H1 (cell line): ENCODE measurements around the gene SLC4A1AP. TPM values are rescaled to one million over a fixed set of nuclear protein-coding genes. Genes with fewer than 3 reads are reported as not detected.

Experiments
- ASH2L ChIP-seq: fragments of 200-600, 300-600 bp; sonication (generic); IDR thresholded peaks from one replicate; pipeline ENCODE4 v1.7.1; 2017; ENCODE audit warnings: low read length
- NRF1 ChIP-seq: IDR thresholded peaks from 2 replicates; pipeline ENCODE4 v1.6.1; 2011; ENCODE audit warnings: mild to moderate bottlenecking, low read depth, low read length, improper control_type of control experiment
- POU5F1 ChIP-seq: IDR thresholded peaks from 2 replicates; pipeline ENCODE4 v1.6.1; 2011; ENCODE audit warnings: low read depth, mild to moderate bottlenecking, low read length, moderate library complexity
- RAD21 ChIP-seq, 2 experiments: IDR thresholded peaks in 1 of 2; conservative IDR thresholded peaks in 1 of 2; 2 replicates each; pipeline ENCODE4 v1.6.1; 2011; ENCODE audit warnings: low read depth in 2 of 2, low read length in 2 of 2, improper control_type of control experiment in 1 of 2, inconsistent platforms in 1 of 2, mild to moderate bottlenecking in 1 of 2, moderate library complexity in 1 of 2
- SIN3A ChIP-seq, 2 experiments: IDR thresholded peaks in 1 of 2; conservative IDR thresholded peaks in 1 of 2; 2 replicates each; pipeline ENCODE4 v1.6.1; 2011 to 2012; ENCODE audit warnings: low read length in 2 of 2, improper control_type of control experiment in 1 of 2, low read depth in 1 of 2, mild to moderate bottlenecking in 1 of 2
- SIX5 ChIP-seq: IDR thresholded peaks from 2 replicates; pipeline ENCODE4 v1.6.1; 2011; ENCODE audit warnings: mild to moderate bottlenecking, low read depth, low read length
- SRF ChIP-seq: IDR thresholded peaks from 2 replicates; pipeline ENCODE4 v1.6.1; 2011; ENCODE audit warnings: mild to moderate bottlenecking, low read depth, low read length, moderate library complexity
- TCF12 ChIP-seq: IDR thresholded peaks from 2 replicates; pipeline ENCODE4 v1.6.1; 2011; ENCODE audit warnings: low read depth, mild to moderate bottlenecking, low read length
- polyA plus RNA-seq, 7 experiments: library from polyadenylated mRNA; depleted of rRNA in 3 of 7; stranded (reverse) in 5 of 7; unstranded in 2 of 7; fragments of >200 nt in 5 of 7; fragments of 200-250 nt in 2 of 7; gene quantifications; 1 replicate in 5 of 7; 2 replicates in 1 of 7; 4 replicates in 1 of 7; pipeline versions ENCODE4 v1.2.1 to v1.2.3, GENCODE V29; 2011 to 2013; ENCODE audit warnings: missing spikeins in 2 of 7, mixed read lengths in 2 of 7
- total RNA-seq: library from RNA; stranded (reverse); fragmentation: NEBNext Ultra II Directional; extraction: Animal tissue kit (Norgen Biotek cat#: 25700); gene quantifications from 2 replicates; pipeline ENCODE4 v1.2.1, GENCODE V29; 2021
- TF ChIP-seq, protein P1 (sequence below): fragments of 300-600 bp; sonication (generic); IDR thresholded peaks from 2 replicates; pipeline ENCODE4 v1.7.1; 2012; ENCODE audit warnings: low read length, moderate library complexity, mild to moderate bottlenecking, inconsistent platforms; ENCODE audit not compliant: insufficient replicate concordance

The SLC4A1AP gene
- total and polyA plus RNA-seq, 2 of the 8 experiments (the other 6 are each of a cell fraction or from before 2014, with no cell fraction given): 8.1 to 18.4 TPM

DNA sequence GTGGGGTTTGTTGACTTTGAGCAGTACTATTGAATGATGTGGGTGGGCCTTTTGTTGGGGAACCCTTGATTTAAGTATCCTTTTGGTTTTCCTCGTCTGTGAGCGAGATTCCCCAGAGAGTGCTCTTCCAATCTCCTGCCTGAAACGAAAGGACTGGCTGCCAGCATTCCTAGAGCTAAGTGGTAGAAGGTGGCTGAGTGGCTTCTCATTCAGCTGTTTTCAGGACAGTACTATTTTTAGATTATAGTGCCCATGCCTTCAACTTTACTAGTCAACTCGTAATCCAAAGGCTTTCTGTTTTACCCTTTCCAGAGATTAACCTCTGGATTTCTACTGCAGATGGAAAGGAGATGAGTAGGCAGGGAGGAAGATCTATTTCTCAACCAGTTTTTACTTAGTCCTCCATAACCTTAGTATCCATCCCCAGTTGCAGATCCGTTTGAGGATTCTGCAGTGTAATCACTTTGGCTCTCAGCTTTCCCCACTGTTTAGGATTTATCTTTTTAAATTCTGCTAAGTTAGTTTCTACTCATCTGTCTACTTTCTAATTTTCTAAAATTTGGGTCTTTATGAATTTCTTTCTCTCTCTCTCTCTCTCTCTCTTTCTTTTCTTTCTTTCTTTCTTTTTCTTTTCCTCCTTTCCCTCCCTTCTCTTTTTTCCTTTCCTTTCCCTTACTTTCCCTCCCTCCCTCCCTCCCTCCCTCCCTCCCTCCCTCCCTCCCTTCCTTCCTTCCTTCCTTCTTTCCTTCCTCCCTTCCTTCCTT lies 9.2 kb downstream of the SLC4A1AP start (continued):
- TF ChIP-seq, protein P1, sequence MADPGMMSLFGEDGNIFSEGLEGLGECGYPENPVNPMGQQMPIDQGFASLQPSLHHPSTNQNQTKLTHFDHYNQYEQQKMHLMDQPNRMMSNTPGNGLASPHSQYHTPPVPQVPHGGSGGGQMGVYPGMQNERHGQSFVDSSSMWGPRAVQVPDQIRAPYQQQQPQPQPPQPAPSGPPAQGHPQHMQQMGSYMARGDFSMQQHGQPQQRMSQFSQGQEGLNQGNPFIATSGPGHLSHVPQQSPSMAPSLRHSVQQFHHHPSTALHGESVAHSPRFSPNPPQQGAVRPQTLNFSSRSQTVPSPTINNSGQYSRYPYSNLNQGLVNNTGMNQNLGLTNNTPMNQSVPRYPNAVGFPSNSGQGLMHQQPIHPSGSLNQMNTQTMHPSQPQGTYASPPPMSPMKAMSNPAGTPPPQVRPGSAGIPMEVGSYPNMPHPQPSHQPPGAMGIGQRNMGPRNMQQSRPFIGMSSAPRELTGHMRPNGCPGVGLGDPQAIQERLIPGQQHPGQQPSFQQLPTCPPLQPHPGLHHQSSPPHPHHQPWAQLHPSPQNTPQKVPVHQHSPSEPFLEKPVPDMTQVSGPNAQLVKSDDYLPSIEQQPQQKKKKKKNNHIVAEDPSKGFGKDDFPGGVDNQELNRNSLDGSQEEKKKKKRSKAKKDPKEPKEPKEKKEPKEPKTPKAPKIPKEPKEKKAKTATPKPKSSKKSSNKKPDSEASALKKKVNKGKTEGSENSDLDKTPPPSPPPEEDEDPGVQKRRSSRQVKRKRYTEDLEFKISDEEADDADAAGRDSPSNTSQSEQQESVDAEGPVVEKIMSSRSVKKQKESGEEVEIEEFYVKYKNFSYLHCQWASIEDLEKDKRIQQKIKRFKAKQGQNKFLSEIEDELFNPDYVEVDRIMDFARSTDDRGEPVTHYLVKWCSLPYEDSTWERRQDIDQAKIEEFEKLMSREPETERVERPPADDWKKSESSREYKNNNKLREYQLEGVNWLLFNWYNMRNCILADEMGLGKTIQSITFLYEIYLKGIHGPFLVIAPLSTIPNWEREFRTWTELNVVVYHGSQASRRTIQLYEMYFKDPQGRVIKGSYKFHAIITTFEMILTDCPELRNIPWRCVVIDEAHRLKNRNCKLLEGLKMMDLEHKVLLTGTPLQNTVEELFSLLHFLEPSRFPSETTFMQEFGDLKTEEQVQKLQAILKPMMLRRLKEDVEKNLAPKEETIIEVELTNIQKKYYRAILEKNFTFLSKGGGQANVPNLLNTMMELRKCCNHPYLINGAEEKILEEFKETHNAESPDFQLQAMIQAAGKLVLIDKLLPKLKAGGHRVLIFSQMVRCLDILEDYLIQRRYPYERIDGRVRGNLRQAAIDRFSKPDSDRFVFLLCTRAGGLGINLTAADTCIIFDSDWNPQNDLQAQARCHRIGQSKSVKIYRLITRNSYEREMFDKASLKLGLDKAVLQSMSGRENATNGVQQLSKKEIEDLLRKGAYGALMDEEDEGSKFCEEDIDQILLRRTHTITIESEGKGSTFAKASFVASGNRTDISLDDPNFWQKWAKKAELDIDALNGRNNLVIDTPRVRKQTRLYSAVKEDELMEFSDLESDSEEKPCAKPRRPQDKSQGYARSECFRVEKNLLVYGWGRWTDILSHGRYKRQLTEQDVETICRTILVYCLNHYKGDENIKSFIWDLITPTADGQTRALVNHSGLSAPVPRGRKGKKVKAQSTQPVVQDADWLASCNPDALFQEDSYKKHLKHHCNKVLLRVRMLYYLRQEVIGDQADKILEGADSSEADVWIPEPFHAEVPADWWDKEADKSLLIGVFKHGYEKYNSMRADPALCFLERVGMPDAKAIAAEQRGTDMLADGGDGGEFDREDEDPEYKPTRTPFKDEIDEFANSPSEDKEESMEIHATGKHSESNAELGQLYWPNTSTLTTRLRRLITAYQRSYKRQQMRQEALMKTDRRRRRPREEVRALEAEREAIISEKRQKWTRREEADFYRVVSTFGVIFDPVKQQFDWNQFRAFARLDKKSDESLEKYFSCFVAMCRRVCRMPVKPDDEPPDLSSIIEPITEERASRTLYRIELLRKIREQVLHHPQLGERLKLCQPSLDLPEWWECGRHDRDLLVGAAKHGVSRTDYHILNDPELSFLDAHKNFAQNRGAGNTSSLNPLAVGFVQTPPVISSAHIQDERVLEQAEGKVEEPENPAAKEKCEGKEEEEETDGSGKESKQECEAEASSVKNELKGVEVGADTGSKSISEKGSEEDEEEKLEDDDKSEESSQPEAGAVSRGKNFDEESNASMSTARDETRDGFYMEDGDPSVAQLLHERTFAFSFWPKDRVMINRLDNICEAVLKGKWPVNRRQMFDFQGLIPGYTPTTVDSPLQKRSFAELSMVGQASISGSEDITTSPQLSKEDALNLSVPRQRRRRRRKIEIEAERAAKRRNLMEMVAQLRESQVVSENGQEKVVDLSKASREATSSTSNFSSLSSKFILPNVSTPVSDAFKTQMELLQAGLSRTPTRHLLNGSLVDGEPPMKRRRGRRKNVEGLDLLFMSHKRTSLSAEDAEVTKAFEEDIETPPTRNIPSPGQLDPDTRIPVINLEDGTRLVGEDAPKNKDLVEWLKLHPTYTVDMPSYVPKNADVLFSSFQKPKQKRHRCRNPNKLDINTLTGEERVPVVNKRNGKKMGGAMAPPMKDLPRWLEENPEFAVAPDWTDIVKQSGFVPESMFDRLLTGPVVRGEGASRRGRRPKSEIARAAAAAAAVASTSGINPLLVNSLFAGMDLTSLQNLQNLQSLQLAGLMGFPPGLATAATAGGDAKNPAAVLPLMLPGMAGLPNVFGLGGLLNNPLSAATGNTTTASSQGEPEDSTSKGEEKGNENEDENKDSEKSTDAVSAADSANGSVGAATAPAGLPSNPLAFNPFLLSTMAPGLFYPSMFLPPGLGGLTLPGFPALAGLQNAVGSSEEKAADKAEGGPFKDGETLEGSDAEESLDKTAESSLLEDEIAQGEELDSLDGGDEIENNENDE: no peak
- no peak for TF ChIP-seq ASH2L
- no peak for TF ChIP-seq SIN3A (conservative IDR thresholded peaks at IDR 0.05 in 1 of 2, IDR thresholded peaks at IDR 0.05 in 1 of 2; ENCODE audit: low read depth in 1 of 2, low read length in 2 of 2)
- TF ChIP-seq SIX5: no peak
- TF ChIP-seq RAD21 (IDR thresholded peaks at IDR 0.05 in 1 of 2, conservative IDR thresholded peaks at IDR 0.05 in 1 of 2; ENCODE audit: low read depth in 2 of 2, low read length in 2 of 2): no peak
- no peak for TF ChIP-seq NRF1
- no peak for TF ChIP-seq SRF
- TF ChIP-seq TCF12: no peak
- no peak for TF ChIP-seq POU5F1
